Stimulated activated naive CD8-positive, alpha-beta T cell treated with anti-CD3 and anti-CD28 coated beads, Interleukin-15, amount 100 ng/mL, for 72 hours (primary cell): ENCODE results near the gene TNS1.
A peak's percentile ranks its signal among the peaks of the same experiment; 100 is the strongest.

Experiments
- ATAC-seq: fragments of 150-1000 bp; cut with Tn5 transposase; 2 replicates; pipeline ENCODE4 v1.10.0; 2021; ENCODE audit warnings: mild to moderate bottlenecking, moderate library complexity
- DNase-seq, 2 donors: peaks; one replicate each; pipeline ENCODE4 v3.0.0; 2021 to 2022
- H3K27ac Mint-ChIP-seq, 2 donors: one replicate each; pipeline ENCODE4 v1.8.0; 2022; ENCODE audit warnings: mild to moderate bottlenecking in 2 of 2, mixed read lengths in 2 of 2, moderate library complexity in 2 of 2
- H3K27me3 Mint-ChIP-seq: one replicate; pipeline ENCODE4 v1.8.0; 2022; ENCODE audit warnings: mixed read lengths
- H3K4me1 Mint-ChIP-seq: one replicate; pipeline ENCODE4 v1.8.0; 2022; ENCODE audit warnings: mild to moderate bottlenecking, mixed read lengths
- H3K4me3 Mint-ChIP-seq, 2 donors: one replicate each; pipeline ENCODE4 v1.8.0; 2022; ENCODE audit warnings: mild to moderate bottlenecking in 2 of 2, mixed read lengths in 2 of 2, moderate library complexity in 1 of 2
- H3K9me3 Mint-ChIP-seq, 2 donors: one replicate each; pipeline ENCODE4 v1.8.0; 2022; ENCODE audit warnings: mixed read lengths in 2 of 2

The TNS1 gene

DNA sequence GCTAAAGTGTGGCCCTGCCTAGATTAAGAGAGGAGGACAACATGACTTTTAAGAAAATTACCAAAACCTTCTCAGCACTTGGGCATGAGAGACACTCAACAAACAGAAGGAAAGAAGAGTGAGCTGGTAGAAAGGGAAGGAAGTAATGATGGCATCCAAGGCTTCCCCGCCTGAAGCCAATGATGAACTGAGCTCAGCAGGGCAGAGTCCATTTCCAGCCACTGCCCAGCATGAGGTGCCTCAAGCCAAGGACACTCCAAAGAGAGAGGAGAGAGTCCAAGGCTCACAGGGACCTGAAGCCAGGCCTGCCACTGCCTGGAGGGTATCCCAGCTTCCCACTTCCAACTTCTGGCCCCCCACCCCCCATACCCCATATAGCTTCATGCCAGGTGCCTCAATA, 9.5 kb upstream of the TNS1 start:
- Mint-ChIP-seq H3K9me3 (no peaks in the 10 kb centered on the region), H3K27me3 (peaks cover 66% of the 10 kb centered on the region), H3K4me1 (peaks cover 21% of the 10 kb centered on the region), H3K27ac (no peak overlapping the region), H3K4me3 (no peak overlapping the region)
- DNase-seq (no peak), ATAC-seq (no peak)

DNA sequence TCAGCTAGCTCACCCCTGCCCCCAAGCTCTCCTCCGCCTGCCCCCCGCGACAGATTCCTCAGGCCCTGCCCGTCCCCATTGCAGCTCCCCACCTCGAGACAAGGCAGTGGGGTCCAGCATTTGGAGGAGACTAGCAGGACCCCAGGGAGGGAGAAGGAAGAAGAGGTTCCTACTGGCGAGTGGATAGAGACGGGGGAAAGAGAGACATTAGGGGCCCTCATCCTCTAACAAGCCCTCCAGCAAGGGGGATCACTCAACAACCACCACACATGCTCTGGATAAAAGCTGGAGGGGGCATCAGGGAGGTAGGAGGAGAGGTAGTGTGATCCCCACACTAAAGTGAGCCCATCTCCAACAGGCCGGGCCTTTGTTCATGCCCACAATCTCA, 8.9 kb upstream of the TNS1 start:
- Mint-ChIP-seq H3K4me3 (no peak overlapping the region), H3K9me3 (no peaks in the 10 kb centered on the region), H3K27me3 (peaks cover 66% of the 10 kb centered on the region), H3K27ac (no peak overlapping the region), H3K4me1 (peaks cover 21% of the 10 kb centered on the region)
- DNase-seq, result no peak
- no peak for ATAC-seq

DNA sequence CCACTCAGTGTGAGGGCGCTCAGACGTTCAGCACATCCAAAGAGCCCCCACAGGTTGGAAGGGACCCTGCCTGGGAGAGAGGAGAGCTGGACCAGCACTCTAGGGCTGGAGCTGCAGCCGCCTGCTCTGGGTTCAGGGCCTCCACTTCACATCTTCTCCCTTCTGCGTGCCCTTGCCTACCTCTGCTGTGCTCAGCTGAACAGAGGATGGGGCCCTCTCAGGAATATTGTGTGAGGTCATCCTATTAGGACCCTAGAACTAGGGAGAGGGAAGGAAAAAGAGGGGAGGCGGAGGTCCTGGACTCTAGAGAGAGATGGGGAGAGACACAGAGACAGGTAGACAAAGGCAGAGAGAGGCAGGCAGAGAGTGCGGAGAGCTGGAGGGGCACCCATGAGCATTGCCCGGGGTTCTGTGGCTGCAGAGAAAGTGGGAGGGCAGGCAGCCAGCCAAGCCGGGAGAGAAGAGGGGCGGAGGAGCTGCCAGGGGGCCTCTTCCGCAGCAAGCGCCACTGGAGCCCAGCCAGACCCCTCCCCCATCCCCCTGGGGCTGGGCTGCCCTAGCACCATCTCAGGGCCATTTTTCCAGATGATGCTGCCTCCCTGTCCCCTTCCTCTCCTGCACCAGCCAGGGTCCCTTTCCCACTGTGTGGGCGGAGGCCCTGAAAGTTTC, 8.3 kb upstream of the TNS1 start:
- peaks cover 21% of the 10 kb centered on the region for H3K4me1 Mint-ChIP-seq
- H3K27ac Mint-ChIP-seq, result no peak overlapping the region
- H3K4me3 Mint-ChIP-seq, result peak overlapping the region; percentile 43 to 73
- peaks cover 66% of the 10 kb centered on the region for H3K27me3 Mint-ChIP-seq
- ATAC-seq, result no peak
- H3K9me3 Mint-ChIP-seq, result no peaks in the 10 kb centered on the region
- no peak for DNase-seq

DNA sequence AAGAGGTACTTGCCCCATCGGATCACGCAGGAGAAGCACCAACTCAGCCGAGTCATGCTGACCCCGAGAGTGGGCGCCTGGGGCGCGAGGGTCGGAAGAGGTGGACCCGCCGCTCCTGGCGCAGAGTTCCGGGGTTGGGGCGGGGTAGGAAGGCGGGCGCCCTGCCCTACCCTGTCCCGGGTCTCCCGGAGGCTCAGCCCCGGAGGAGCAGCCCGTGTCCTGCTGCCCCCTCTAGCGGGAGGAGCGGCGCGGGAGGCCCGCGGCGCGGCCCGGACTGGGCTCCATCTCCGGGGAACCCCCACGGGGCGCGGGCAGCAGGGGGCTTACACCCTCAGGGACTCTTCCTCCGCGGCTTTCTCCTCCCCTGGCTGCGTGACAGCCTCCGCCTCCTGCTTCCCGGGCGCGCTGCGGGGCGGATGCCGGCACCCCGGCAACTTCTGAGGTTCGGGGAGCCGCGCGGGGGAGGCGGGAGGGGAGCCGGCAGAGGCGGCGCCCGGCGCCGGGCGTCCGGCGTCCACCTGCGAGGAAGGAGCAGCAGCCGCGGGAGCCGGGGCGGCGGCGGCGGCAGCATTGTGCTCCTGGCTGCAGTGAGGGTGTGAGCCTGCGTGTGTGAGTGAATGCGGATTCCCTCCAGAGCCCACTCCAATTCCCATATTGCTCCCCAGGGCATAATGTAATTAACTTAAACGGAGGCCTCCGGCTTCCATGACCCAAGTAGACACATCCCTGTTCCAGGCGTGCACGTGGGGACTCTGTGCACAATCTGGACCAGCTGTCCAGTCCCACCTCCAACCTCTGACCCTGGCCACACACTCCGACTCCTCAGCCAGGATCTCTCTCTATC, 7.6 kb upstream of the TNS1 start:
- Mint-ChIP-seq H3K27ac (no peak overlapping the region), H3K27me3 (peaks cover 66% of the 10 kb centered on the region), H3K9me3 (no peaks in the 10 kb centered on the region), H3K4me3 (peak overlapping the region; percentile 52 to 78), H3K4me1 (peaks cover 24% of the 10 kb centered on the region)
- peak; percentile 72 for ATAC-seq
- peak; percentile 37 to 42 for DNase-seq

DNA sequence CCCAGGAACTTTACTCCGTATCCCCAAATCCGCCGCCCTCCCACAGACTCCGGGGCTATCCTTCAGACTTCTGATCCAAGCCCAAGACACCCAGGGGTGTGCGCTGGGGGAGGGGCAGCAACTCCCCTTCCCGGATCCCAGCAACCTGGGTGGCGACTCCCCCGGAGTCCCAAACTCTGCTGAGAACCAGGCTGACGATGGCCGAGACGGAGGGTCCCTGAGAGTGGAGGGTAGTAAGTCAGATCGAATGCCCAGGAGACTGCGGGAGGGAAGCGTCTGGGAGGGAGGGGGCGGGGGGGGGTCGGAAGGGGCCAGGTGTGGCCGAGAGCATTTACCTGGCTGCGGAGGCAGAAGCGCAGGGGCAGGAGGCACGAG, 7.0 kb upstream of the TNS1 start:
- ATAC-seq, result no peak
- Mint-ChIP-seq H3K9me3 (no peaks in the 10 kb centered on the region), H3K27me3 (peaks cover 66% of the 10 kb centered on the region), H3K4me1 (peaks cover 30% of the 10 kb centered on the region), H3K4me3 (peak overlapping the region; percentile 52 to 78), H3K27ac (peak overlapping the region in 1 of 2 donors; percentile 86)
- no peak for DNase-seq

DNA sequence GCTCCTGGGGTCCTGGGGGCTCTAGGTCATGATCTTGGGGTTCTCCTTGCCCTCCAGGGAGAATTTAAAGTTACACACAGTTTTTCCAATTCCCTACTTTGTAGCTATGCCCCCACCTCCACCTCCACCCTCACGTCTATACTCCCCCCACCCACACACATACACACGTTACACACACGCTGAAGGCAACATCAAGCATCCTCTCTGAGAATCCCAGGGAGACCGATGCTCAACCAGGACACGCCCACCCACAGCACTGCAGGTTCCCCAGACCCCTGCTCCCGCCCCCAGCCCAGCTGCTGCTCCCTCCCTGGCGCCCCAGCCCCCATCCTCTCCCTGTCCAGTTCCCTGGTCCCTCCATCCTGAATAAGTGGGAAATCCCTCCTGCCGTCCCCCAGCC, 6.4 kb upstream of the TNS1 start:
- Mint-ChIP-seq H3K4me1 (peaks cover 35% of the 10 kb centered on the region), H3K27me3 (peaks cover 64% of the 10 kb centered on the region), H3K27ac (no peak overlapping the region), H3K9me3 (no peaks in the 10 kb centered on the region), H3K4me3 (peak overlapping the region; percentile 25 to 78)
- no peak for ATAC-seq
- no peak for DNase-seq

DNA sequence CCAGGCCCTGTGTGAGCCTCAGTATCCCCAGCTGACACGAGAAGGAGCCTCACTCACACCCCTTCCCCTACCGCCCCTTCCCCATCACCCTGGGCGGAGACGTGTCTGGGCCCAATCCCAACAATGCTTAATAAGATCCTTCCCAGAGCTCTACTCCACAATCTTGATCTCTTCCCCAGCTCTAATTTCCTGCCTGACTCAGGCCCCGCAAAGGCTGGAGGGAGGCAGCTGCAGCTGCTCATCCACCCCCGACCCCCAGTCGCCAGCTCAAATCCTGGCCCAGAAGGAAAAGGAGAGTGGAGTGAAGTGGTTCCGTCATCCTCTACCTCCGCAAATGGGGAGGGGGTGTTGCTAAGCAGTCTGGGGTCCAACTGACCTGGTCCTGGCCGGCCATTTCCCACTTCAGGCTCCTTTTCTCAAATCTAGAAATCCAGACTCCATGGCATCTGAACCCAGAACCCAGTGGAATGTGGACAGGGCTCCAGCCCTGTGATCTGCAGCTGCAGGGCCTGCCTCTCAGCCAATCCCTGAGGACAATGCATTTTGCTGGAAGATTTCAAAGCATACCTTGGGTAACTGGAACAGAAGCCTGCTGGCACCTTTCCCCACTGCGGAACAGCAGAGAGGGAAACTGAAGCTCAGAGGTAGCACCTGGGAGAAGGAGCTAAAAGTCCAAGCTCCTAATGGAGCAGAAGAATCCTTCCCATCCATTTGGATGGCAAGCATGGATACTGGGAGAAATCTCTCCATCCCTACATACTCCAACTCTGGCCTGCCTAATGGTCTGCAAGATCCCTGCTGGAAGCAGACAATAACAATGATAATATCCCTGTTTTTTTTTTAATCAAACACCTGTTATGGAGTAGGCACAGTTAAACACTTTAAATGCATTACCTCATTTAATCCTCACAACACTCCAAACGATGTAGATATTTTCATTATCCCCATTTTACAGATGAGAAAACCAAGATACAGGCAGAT, 5.6 kb upstream of the TNS1 start:
- no peak overlapping the region for H3K4me3 Mint-ChIP-seq
- no peak for DNase-seq
- no peak overlapping the region for H3K27ac Mint-ChIP-seq
- peaks cover 57% of the 10 kb centered on the region for H3K27me3 Mint-ChIP-seq
- H3K9me3 Mint-ChIP-seq, result no peaks in the 10 kb centered on the region
- peaks cover 41% of the 10 kb centered on the region for H3K4me1 Mint-ChIP-seq
- ATAC-seq, result no peak

DNA sequence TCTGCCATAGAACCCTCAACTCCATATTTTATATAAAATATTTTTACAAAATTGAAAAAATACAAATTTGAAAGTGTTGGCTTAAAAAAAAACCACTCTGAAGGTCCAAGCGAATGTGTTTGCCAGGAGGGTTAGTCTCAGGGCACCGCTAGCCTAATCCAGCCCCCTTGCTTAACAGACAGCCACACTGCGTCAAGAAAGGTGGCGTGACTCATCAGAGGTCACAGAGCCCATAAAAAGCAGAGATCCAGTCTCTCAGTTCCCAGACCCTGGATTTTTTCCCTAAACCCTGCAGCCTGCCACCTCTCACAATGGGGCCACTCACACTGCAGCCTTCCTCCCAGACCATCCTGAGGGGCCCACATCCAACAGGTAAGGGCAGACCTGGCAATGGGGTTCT, 3.9 kb upstream of the TNS1 start:
- no peak for DNase-seq
- peaks cover 41% of the 10 kb centered on the region for H3K4me1 Mint-ChIP-seq
- H3K27me3 Mint-ChIP-seq, result peaks cover 49% of the 10 kb centered on the region
- no peaks in the 10 kb centered on the region for H3K9me3 Mint-ChIP-seq
- ATAC-seq, result no peak
- no peak overlapping the region for H3K27ac Mint-ChIP-seq
- H3K4me3 Mint-ChIP-seq, result no peak overlapping the region

DNA sequence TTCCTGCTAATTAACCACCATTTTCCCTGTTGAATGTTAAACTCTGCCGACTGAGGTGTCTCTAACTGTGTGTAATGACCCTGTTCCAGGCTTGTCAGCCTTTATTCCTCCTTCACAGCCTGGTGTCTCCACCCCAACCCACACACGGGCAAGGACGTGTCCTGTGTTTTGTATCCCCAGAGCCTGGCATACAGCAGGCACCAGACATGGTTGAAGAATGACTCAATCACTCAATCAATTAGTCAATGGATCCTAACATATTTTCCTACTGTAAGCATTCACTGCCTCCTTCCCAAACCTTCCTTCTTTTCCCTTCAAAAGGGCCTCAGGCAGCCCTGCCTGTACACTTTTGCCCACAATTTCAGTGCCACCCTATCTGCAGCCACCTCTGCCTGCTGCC, 2.7 kb upstream of the TNS1 start:
- peaks cover 31% of the 10 kb centered on the region for H3K4me1 Mint-ChIP-seq
- ATAC-seq, result no peak
- no peak overlapping the region for H3K4me3 Mint-ChIP-seq
- H3K27me3 Mint-ChIP-seq, result peaks cover 43% of the 10 kb centered on the region
- H3K9me3 Mint-ChIP-seq, result no peaks in the 10 kb centered on the region
- no peak for DNase-seq
- H3K27ac Mint-ChIP-seq, result no peak overlapping the region

DNA sequence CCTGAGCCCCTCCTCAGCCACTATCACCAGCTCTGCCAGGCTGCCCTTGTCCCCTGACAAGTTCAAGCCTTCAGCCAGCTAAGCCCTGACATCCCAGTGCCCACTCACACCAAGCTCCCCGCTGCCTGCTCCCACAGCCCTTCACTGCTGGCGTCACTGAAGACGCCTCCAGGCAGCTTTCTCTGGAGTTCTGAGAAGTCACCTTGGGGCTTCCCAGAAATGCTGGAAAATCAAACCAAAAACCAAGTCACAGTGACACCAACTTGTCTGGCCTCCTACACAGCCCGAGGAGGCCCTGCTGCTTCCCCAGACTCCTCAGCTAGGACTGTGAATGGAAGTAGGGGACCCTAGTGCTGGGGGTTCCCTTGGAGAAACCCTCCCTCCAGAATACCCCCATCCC, 2.2 kb upstream of the TNS1 start:
- Mint-ChIP-seq H3K9me3 (no peaks in the 10 kb centered on the region), H3K4me3 (no peak overlapping the region), H3K27me3 (peaks cover 42% of the 10 kb centered on the region), H3K4me1 (peaks cover 31% of the 10 kb centered on the region), H3K27ac (no peak overlapping the region)
- DNase-seq, result no peak
- no peak for ATAC-seq

DNA sequence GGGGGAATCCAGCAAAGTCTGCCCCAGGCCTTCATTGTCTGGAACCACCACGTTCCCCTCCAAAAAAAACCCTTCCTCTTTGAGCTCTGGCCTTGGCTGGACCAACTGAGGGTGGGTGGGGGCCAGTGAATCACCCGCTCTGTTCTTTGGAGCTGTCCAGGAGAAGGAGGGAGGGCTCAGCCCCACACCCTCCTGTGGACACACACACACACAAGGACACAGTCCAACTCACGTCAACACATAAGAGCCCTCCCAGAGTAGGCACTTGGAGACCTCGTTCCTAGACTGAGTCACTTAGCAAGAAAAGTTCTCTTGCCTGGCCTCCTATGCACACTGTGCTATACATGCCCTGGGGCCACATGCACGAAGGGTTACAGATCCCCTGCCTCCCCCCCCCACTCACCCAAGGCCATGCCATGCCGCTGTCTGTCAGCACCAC, 1.2 kb upstream of the TNS1 start:
- DNase-seq (no peak), ATAC-seq (peak; percentile 35)
- Mint-ChIP-seq H3K9me3 (no peaks in the 10 kb centered on the region), H3K27me3 (peaks cover 31% of the 10 kb centered on the region), H3K27ac (no peak overlapping the region), H3K4me1 (peaks cover 21% of the 10 kb centered on the region), H3K4me3 (no peak overlapping the region)

DNA sequence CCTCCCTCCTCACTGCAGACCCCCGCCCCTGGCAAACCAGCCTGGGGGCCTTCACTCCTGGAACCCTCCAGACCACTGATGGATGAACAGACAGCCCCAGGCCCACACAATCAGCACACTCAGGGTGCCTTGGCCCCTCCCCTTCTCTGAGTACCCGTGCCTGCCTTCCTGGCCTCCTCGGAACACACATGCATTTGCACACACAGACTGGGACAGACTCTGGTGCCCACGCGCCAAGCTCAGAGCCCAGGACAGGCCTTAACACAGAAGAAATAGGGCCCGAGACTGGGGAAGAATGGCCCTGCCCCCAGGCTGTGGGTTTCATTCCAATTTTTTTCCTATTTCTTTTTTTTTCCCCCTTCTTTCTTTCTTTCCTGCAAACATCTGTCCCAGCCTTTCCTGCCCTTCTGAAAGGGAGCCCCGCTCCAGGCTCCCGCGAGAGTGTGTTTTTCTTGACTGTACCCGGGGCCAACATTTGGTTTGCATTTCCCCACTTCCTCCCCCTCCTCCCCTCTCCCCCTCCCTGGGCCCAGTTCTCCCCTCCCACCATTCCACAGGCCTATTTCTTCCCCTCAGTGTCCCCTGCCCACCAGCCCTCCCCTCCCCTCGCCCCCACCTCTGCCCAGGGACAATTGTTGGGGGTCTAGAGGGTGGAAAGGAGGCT, 618 bp upstream of the TNS1 start:
- Mint-ChIP-seq H3K9me3 (no peaks in the 10 kb centered on the region), H3K27me3 (peaks cover 26% of the 10 kb centered on the region), H3K27ac (no peak overlapping the region), H3K4me3 (no peak overlapping the region), H3K4me1 (peaks cover 20% of the 10 kb centered on the region)
- DNase-seq (no peak), ATAC-seq (peak; percentile 2)

DNA sequence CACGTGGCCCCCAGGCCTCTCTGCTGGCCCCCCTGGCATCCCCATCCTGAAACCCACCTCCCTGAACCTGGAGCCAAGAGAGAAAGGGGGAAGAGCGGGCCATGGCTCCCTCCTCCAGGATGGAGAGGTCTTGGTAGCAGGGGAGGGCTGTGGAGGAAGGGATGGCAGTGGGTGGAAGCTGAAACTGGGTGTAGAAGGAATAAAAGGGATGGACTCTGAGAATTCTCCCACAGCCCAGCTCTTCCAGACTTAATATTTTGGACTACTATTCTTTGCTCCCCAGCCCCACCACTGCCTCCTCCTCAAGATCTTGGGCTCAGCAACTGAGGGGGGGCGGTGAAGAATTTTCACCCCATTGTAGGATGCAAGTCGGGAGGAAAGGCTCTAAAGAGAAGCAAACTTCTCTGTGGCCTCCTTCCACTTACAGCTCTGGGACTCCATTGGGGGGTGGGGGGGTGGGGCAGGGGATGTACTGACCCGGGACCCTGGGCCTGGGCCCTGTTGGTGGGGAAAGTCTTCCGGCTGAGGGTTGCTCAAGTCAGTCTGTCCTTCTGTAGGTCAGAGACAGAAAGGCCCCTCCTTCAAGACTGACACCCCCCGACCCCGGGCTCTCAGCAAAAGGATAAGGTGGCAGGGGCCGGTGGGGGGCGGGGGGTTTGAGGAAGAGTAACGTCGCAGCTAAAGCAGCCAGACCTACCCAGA, 501 bp downstream of the TNS1 start:
- ATAC-seq (no peak), DNase-seq (no peak)
- H3K27me3 Mint-ChIP-seq, result peaks cover 17% of the 10 kb centered on the region
- no peaks in the 10 kb centered on the region for H3K9me3 Mint-ChIP-seq
- no peak overlapping the region for H3K27ac Mint-ChIP-seq
- H3K4me1 Mint-ChIP-seq, result peaks cover 20% of the 10 kb centered on the region
- H3K4me3 Mint-ChIP-seq, result no peak overlapping the region

DNA sequence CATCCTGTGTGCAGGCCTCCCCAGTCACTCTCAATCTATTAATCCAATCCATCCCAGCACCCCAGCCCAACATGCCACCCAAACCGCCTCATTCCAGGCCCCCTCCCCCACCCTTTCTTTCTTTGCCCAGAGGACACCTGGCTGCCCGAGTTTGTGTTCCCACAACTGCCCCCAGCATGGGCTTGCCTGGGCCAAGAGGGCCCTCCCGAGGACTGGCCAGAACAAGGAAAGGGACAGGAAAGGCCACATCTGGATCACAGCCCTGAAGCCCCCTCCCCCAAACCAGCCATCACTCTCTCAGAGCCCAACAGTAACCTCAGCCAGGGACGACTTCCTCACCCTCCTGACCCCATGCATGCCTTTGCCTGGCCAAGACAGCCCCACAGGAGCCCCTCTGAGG, 1.2 kb downstream of the TNS1 start:
- peaks cover 17% of the 10 kb centered on the region for H3K27me3 Mint-ChIP-seq
- H3K9me3 Mint-ChIP-seq, result no peaks in the 10 kb centered on the region
- DNase-seq, result no peak
- peaks cover 20% of the 10 kb centered on the region for H3K4me1 Mint-ChIP-seq
- ATAC-seq, result no peak
- H3K4me3 Mint-ChIP-seq, result no peak overlapping the region
- H3K27ac Mint-ChIP-seq, result no peak overlapping the region

DNA sequence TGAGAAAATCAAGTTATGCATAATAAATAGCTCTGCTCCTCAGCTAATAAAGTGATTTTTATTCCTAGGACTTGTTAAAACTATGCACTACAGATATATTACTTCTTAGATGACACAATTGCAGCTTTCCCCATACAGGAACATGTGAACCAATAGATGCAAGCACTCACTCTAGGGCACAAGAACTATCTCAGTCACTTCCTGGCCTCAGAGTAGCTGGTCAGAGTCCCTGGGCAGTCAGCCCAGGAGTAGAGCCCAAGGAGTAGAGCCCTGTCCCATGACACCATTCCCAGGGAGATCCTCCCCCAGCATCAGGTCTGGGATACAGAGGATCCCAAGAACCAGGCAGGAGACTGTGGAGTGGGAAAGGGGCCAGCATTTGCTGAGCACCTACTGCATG, 2.7 kb downstream of the TNS1 start:
- DNase-seq, result no peak
- Mint-ChIP-seq H3K4me3 (no peak overlapping the region), H3K27ac (peak overlapping the region in 1 of 2 donors; percentile 3), H3K27me3 (peaks cover 17% of the 10 kb centered on the region), H3K4me1 (peaks cover 15% of the 10 kb centered on the region), H3K9me3 (no peaks in the 10 kb centered on the region)
- ATAC-seq, result no peak
